Activated T-cell treated with anti-CD3 and anti-CD28 coated beads, Interleukin-2, amount 50 U/mL, for 48 hours (primary cell): ENCODE measurements around the gene TEX28.
"Not testable (repeated sequence)": the region's sequence is repeated elsewhere in the genome, so short reads cannot be mapped to it uniquely, and the experiment has no call there.

Source experiments
- DNase-seq, 2 experiments: peaks; one replicate each; pipeline ENCODE4 v3.0.0-alpha.2; 2020

The TEX28 gene

DNA sequence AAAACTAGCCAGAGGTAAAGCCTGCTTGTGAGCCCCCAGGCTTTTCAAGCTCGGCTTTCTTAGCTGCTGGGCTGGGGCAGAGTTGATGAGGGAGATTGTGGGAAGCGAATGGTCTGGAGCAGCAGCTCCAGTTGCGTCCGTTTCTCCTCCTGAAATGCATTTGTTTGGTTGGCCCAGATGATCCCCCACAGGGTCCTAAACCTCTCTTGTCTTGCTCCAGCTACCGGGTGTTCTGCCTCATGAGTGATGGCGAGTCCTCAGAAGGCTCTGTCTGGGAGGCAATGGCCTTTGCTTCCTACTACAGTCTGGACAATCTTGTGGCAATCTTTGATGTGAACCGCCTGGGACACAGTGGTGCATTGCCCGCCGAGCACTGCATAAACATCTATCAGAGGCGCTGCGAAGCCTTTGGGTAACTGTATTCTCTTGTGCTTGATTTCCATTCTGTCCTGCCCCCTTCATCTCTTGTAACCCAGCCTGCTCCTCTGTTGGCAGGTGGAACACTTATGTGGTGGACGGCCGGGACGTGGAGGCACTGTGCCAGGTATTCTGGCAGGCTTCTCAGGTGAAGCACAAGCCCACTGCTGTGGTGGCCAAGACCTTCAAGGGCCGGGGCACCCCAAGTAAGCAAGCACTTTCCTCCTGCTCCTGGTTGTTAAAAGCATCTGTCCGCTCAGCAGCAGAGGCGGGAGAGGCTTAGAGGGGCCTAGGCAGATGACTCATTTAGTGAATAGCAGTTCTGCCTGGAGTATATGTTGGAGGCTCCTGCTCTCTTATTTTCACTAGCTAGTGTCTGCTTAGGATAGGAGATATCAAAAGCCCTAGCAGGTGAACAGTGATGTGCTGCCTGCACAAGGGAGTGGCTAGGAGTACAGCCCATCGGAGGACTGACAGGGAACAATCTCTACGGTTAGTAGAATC, 16.0 kb upstream of the TEX28 start:
- no peak for DNase-seq

DNA sequence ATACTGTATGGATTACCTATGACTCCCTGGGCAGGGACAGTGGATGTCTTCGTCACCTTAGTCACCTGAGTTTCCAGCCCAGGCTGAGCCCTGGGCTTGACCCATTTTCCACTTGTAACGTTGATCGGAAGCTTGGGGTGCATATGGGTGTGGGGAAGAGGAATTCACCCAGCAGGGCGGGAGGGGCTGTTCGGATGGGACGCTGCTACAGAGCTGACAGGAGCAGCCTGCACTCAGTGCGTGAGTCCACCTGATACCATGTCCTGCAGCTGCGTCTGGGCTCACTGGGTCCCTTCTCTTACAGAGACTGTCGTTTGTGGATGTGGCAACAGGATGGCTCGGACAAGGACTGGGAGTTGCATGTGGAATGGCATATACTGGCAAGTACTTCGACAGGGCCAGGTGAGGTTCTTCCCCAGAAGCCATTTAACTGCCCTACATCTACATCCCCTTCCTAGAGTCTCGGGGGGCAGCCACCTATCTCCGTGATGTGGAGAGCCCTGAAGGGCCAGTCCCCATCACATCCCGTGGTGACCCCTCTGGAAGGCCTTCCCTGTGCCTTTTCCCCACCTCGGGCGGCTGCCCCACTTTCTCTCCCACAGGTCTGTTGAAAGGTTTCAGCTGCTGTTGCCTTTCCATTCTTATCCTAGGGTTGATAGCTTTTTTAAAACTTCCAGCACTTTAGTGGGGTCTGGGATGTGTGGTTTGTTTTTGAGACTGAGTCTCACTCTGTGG, 14.3 kb upstream of the TEX28 start:
- DNase-seq: no peak

DNA sequence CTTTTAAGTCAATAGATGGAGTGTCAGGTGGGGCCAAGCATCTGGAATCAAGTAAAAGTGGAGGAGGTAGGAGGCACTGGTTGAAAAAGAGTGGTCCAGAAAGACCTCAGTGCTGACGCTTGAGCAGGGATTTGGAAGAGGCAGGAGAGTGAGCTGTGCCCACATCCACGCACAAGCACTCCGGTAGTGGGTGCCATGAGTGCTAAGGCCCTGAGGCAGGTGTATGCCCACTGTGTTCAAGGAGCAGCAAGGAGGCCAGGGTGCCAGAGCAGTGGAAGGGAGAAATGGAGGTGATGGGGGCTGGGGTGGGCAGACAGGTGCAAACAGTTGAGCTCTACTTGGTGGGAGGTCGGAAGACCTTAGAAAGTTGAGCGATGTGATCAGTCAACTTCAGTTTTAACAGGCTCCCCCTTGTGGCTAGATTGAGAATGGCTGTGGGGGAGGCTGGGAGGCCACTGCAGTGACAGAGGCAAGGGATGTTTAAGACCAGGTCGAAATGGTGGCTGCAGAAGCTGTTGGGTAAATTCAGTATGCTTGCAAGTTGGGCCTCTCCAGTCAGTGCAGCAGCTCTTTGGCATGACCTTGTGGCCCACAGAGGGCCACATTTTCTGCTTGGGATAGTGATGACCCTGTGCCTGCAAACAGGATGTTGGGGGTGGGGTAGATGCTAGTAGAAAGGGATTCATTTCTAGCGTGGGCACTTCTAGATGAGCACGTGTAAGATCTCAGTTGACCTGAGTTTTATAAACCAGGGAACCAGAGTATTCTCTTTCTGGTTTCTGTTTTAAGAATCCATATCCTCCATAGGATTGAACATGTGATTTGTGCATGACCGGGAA, 13.4 kb upstream of the TEX28 start:
- DNase-seq: peak; percentile 90 to 92

DNA sequence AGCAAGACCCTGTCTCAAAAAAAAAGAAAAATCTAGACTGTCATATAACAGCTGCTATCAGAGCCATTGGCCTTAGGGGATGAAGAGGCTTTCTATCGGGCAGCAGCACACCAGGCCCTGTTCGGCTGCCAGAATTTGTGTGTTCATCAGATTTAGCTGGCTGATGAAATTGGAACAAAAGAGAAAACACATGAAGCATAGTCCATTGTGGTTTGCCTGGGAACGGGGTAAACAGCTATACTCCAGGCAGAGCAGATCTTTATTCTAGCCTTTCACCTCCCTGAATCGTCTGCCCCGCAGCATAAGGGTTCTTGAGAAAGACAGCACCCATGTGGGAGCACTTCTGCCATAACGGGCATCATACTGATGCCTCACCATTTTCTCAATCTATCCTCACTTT, 12.3 kb upstream of the TEX28 start:
- DNase-seq: no peak

DNA sequence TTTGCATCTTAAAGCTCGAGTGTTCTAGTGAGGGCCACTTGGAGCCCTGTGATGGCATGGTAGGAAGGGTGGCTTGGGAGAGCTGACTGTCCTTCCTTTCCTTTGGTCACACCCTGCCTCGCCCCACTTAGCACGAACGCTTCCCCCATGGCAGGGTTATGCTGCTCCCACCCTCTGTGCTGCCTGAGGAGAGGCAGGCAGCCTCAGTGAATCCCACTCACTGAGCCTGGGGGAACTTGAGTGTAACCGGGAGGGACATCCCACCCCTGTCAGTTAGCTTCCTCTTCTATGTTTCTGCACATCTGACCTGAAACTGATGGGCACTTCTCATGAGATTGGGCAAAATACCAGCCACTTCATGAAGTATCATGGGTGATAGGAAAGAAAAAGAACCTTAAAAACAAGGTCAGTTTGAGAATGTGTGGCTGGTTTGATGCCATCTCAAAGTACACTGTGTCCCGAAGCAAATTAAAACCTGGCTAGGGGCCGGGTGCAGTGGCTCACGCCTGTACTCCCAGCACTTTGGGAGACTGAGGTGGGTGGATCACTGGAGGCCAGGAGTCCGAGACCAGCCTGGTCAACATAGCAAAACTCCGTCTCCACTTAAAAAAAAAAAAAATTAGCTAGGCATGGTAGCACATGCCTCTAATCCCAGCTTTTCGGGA, 10.7 kb upstream of the TEX28 start:
- DNase-seq: no peak

DNA sequence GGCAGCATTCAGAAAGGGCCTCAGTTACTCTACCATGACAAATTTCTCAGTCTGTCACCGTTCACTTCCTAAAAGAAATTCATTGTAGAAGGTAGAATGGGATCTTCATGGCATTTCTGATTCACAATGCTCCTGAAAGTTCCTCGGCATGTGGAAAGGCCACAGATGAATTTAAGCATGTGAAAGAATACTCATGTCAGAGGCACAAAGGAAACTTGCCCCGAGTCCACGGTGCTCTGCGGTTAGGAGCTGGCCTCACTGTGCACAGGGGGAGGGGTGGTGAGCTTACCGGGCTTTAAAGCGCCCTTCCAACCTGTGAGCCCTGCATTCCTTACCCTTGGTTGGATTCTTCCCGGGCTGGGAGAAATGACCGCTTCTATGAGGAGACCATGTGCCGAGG, 9.9 kb upstream of the TEX28 start:
- no peak for DNase-seq

DNA sequence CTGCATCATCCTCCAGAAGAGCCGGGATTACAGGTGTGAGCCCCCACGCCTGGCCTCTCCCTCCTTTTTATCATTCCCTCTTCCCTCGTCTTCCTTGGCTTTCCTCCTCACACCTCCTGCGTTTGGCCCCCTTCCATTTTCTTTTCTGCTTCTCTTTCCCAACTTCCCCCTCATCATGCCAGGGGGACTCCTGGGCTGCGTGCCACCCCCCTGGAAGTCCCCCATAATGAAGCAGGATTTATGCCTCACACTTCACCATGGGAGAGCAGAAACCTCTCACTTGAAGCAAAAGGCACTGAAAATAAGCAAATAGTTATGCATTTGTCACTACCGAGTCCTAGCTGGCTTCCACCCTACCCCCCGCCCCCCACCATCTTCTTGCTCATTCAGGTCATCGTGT, 8.6 kb upstream of the TEX28 start:
- DNase-seq: no peak

DNA sequence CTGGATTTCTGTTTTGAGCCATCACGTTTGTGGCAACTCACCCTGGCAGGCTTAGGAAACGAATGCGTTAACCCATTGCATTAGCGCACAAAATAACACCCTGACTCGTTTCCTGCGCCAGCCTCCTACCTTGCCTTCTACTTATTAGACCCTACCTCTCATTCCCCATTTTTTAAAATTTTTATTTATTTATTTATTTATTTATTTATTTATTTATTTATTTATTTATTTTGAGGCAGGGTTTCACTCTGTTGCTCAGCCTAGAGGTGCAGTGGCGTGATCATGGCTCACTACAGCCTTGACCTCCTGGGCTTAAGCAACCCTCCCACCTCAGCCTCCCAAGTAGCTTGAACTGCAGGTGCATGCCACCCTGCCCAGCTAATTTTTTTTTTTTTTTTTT, 8.1 kb upstream of the TEX28 start:
- DNase-seq: not testable (repeated sequence)

DNA sequence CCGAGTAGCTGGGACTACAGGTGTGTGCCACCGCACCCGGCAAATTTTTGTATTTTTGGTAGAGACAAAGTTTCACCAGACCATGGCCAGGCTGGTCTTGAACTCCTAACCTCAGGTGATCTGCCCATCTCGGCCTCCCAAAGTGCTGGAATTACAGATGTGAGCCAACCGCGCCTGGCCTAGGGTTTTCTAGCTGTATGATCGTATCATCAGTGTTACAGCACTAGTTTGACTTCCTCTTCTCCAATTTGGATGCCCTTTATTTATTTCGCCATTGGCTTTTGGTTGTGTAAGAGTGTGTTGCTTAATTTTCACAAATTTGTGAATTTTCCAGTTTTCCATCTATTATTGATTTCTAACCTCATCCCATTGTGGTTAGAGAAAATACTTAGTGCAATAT, 5.9 kb upstream of the TEX28 start:
- no peak for DNase-seq

DNA sequence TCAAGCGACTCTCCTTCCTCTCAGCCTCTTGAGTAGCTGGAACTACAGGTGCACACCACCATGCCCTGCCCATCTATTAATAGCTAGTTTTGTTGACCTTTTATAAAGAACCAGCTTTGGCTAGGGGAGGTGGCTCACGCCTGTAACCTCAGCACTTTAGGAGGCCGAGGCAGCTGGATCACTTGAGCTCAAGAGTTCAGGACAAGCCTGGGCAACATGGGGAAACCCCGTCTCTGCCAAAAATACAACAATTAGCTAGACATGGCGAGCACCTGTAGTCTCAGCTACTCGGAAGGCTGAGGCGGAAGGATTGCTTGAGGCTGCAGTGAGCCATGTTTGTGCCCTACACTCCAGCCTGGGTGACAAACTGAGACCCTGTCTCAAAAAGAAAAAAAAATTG, 3.4 kb upstream of the TEX28 start:
- no peak for DNase-seq

DNA sequence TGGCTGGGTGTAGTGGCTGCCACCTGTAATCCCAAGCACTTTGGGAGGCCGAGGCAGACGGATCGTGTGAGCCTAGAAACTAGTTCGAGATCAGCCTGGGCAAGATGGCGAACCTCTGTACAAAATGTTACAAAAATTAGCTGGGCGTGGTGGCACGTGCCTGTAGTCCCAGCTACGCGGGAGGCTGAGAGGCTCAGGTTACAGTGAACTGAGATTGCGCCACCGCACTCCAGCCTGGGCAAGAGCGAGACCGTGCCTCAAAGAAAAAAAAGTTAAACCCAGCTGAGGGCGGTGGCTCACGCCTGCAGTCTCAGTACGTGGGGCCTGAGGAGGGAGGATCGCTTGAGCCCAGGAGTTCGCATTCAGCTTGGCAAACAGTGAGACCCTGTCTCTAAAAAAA, 1.8 kb upstream of the TEX28 start:
- DNase-seq: no peak

DNA sequence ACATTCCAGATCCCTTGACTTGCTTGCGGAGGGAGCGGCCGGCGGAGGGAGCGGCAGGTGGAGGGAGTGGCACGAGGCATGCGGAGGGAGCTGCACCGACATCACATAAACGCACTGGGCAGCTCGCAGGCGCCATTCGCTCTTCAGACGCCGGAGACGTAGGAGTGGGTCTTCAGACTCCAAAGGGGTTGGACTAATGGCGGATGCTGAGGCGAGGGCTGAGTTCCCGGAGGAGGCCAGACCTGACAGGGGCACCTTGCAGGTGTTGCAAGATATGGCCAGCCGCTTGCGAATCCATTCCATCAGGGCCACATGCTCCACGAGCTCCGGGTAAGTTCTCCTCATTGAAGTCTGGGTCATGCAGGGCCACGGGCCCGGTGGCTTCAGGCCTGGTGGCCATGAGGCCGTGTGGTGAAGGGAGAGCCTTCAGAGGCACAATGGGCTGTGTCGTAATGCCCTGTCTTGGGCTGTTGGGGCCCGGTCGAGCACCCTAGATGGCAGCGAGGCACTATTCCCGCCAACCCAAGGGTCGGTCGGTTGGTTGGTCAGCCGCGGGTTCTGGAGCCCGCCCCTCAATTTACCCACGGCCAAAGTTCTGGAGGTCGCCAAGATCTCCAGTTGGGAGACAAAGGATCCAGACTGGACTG, 863 bp upstream of the TEX28 start, which contains the start of gene TKTL1:
Gene TKTL1 (plus strand): TSS at position 132 of the 647 bp plus-strand sequence. CDS start 65 bp downstream, at position 197.
- DNase-seq: no peak

DNA sequence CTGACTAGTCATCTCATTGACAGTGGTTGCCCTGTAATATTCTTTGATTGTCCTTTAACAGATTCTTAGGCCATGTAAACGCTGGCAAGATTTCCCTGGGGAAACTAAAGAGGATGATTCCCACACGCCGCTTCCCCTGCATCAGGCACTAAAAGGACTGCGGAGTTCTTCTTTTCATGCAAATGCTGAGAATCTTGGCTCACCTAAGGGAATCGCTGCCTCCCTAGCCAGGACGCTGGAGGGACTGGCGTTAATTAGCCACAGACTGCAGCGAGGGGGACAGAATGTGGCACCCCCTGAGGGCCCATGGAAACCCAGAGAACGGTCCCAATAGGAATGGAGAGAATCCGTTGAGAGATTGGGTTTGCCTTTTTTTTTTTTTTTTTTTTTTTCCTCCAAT, 8.5 kb downstream of the TEX28 start:
- DNase-seq: not testable (repeated sequence)

DNA sequence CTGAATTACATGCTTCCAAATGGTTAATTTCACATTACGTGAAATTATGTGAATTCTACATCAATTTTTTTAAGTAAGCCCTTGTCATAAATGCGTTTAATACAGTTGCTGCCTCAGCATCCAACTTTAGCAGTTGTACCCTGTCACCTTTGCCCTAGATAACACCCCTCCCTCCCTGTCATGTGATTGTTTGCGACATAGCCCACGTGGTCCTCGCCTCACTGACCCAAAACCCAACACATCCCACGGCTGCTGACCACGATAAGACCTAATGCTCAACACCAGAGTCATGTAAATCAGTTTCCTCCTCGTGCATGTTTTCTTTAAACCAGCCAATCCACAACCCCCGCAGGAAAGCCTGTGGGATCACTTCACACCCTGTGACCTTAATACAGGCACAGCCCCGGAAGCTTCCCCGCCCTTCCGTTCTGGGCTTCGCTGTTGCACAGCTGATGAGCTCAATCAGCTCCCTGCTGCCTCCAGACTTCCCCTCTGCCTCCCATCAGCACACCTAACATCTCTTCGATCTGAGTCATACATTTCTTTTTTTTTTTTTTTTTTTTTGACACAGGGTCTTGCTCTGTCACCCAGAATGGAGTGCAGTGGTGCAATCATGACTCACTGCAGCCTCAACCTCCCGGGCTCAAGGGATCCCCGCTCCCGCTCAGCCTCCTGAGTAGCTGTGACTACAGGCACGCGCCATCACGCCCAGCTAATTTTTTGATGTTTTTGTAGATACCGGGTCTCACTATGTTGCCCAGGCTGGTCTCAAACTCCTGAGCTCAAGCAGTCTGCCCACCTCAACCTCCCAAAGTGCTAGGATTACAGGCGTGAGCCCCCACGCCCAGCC, 10.2 kb downstream of the TEX28 start:
- not testable (repeated sequence) for DNase-seq

DNA sequence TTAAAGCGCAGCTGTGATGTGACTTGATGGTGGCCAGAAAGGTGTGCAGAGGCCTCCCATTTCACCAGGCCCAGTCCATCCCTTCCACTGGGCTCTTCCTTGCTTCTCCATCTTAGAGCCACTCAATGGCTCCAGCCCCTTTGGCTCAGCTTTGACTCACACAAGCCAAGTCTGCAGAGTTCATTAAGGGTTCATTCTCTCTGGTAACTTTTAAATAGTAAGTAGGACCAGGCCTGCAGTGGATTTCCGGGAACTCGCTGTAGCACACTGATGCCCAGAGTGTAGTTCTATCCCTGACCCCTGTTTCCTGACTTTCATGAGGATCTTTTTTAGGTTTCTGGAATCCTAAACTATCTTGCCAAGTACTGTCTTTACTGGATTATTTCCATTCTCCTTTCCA, 25.7 kb downstream of the TEX28 start:
- DNase-seq: not testable (repeated sequence)

DNA sequence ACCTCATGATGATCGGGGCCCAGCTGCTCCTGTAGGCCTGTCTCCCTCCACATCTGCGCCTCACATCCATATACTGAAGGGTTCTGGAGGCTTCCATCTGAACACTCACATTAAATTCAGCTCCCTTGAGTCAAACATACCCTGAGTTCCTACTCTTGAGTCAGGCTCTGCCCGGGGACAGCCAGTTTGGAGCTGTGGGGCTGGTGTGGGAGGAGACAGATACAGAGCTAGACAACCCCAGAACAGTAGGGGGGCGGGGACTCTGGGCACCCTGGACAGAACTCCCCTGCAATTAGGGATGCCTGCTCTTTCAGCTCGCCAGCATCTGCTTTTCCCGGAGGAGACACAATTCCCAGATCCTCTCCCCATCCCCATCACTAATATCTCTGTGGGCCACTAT, 31.9 kb downstream of the TEX28 start:
- DNase-seq: not testable (repeated sequence)

DNA sequence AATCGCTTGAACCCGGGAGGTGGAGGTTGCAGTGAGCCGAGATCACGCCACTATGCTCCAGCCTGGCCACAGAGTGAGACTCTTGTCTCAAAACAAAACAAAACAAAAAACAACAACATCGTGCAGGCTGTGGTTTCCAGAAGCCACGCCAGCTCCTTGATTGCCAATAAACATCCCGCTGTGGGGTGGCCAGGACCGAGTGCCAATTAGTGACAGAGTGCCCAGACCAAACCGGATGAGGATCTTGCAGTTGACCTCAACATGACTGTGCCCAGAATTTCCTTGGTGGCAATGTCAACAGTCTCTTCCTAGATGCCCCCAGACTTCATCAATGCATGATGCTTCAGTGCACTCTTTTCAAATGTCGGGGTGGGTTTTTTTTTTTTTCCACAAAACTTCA, 36.2 kb downstream of the TEX28 start:
- not testable (repeated sequence) for DNase-seq

DNA sequence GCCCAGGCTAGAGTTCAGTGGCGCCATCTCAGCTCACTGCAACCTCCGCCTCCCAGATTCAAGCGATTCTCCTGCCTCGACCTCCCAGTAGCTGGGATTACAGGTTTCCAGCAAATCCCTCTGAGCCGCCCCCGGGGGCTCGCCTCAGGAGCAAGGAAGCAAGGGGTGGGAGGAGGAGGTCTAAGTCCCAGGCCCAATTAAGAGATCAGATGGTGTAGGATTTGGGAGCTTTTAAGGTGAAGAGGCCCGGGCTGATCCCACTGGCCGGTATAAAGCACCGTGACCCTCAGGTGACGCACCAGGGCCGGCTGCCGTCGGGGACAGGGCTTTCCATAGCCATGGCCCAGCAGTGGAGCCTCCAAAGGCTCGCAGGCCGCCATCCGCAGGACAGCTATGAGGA, 37.6 kb downstream of the TEX28 start, which contains the start of gene OPN1MW3:
Gene OPN1MW3 (plus strand): TSS at position 301 of the 400 bp plus-strand sequence. CDS start 38 bp downstream, at position 339.
- DNase-seq: not testable (repeated sequence)

DNA sequence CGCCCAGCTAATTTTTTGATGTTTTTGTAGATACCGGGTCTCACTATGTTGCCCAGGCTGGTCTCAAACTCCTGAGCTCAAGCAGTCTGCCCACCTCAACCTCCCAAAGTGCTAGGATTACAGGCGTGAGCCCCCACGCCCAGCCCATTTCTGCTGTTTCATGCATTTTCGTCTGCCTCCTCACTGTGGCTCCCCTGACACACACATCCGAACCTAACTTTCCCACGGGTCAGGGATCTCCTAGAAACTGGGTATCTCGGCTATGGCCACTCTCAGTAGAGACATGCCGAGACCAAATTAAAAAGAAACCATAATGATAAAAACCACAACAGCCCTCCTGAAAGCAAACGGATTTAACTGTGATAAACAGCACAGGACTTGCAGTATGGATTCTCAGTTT, 46.8 kb downstream of the TEX28 start:
- not testable (repeated sequence) for DNase-seq

DNA sequence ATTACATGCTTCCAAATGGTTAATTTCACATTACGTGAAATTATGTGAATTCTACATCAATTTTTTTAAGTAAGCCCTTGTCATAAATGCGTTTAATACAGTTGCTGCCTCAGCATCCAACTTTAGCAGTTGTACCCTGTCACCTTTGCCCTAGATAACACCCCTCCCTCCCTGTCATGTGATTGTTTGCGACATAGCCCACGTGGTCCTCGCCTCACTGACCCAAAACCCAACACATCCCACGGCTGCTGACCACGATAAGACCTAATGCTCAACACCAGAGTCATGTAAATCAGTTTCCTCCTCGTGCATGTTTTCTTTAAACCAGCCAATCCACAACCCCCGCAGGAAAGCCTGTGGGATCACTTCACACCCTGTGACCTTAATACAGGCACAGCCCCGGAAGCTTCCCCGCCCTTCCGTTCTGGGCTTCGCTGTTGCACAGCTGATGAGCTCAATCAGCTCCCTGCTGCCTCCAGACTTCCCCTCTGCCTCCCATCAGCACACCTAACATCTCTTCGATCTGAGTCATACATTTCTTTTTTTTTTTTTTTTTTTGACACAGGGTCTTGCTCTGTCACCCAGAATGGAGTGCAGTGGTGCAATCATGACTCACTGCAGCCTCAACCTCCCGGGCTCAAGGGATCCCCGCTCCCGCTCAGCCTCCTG, 47.4 kb downstream of the TEX28 start:
- not testable (repeated sequence) for DNase-seq
